PC-9 (cell line): ENCODE measurements around the gene PDIA6. TPM values are rescaled to one million over a fixed set of nuclear protein-coding genes. Genes with fewer than 3 reads are reported as not detected.

Experiments
- BruUV-seq: library from RNA; stranded (reverse); fragments of 400-500 nt; replicated peaks from 2 replicates; lab custom pipeline; 2021; lab: Mats Ljungman, UMichigan
- CTCF ChIA-PET: fragments of 300-600 bp; sonication (Branson Sonifier 250); formaldehyde crosslinking; loops from one replicate; lab custom pipeline; 2022; ENCODE audit warnings: antibody characterized with exemption; lab: Charles Lee
- POLR2A ChIA-PET: fragments of 300-600 bp; sonication (Branson Sonifier 250); formaldehyde crosslinking; loops from one replicate; lab custom pipeline; 2022; ENCODE audit warnings: antibody characterized with exemption; ENCODE audit not compliant: unreplicated experiment; lab: Charles Lee
- DNase-seq, 2 experiments: peaks; one replicate each; pipeline versions ENCODE4 v3.0.0 to v3.0.0-alpha.2; 2015 to 2022; ENCODE audit warnings: mixed read lengths in 1 of 2
- H2AFZ ChIP-seq: fragments of 200-600 bp; sonication (generic); 2 replicates; pipeline ENCODE4 v1.8.1; 2017; ENCODE audit warnings: antibody characterized with exemption
- H3F3A ChIP-seq: fragments of 200-600 bp; sonication (generic); 2 replicates; pipeline ENCODE4 v1.8.1; 2017; ENCODE audit warnings: antibody characterized with exemption, mild to moderate bottlenecking, low read depth; ENCODE audit not compliant: insufficient read depth
- H3K27ac ChIP-seq: fragments of 200-600 bp; sonication (generic); 2 replicates; pipeline ENCODE4 v1.6.1; 2016; ENCODE audit warnings: mixed run types
- H3K27me3 ChIP-seq: fragments of 200-600 bp; sonication (generic); 2 replicates; pipeline ENCODE4 v1.6.1; 2016; ENCODE audit warnings: low read depth, mixed run types; ENCODE audit not compliant: insufficient read depth
- H3K36me3 ChIP-seq: fragments of 200-600 bp; sonication (generic); 2 replicates; pipeline ENCODE4 v1.6.1; 2016; ENCODE audit warnings: low read depth, mixed run types
- H3K4me1 ChIP-seq: fragments of 200-600 bp; sonication (generic); replicated peaks from 2 replicates; pipeline ENCODE4 v1.6.1; 2016; ENCODE audit warnings: mixed run types; ENCODE audit not compliant: insufficient read depth
- H3K4me2 ChIP-seq: fragments of 200-600 bp; sonication (generic); 2 replicates; pipeline ENCODE4 v1.6.1; 2017; ENCODE audit warnings: mixed run types
- H3K4me3 ChIP-seq: fragments of 200-600 bp; sonication (generic); 2 replicates; pipeline ENCODE4 v1.6.1; 2016; ENCODE audit warnings: mixed run types
- H3K79me2 ChIP-seq: fragments of 200-600 bp; sonication (generic); 2 replicates; pipeline ENCODE4 v1.6.1; 2017; ENCODE audit warnings: low read depth, mixed run types
- H3K9me2 ChIP-seq: fragments of 200-600 bp; sonication (generic); 2 replicates; pipeline ENCODE4 v1.8.1; 2017; ENCODE audit warnings: mild to moderate bottlenecking; ENCODE audit not compliant: insufficient read depth
- H3K9me3 ChIP-seq: fragments of 200-600 bp; sonication (generic); 2 replicates; pipeline ENCODE4 v1.8.1; 2016; ENCODE audit warnings: low read depth; ENCODE audit not compliant: insufficient read depth
- H4K20me1 ChIP-seq: fragments of 200-600 bp; sonication (generic); 2 replicates; pipeline ENCODE4 v1.8.1; 2017; ENCODE audit not compliant: insufficient read depth
- EZH2 ChIP-seq: fragments of 200-600 bp; sonication (generic); IDR thresholded peaks from 2 replicates; pipeline ENCODE4 v1.8.0; 2017; ENCODE audit warnings: antibody characterized with exemption, low read depth
- intact Hi-C: fragments of 100-400 bp; cut with micrococcal nuclease; formaldehyde crosslinking; loops from one replicate; pipeline ENCODE4 v1.10.0; 2022; ENCODE audit not compliant: unreplicated experiment
- total RNA-seq: library from RNA; stranded (reverse); gene quantifications from 2 replicates; pipeline ENCODE4 v1.2.3, GENCODE V29; 2021
- TF ChIP-seq, protein P1 (sequence below): fragments of 200-600 bp; sonication (generic); conservative IDR thresholded peaks from 2 replicates; pipeline ENCODE4 v1.6.1; 2017; ENCODE audit warnings: mixed run types, antibody characterized with exemption, mild to moderate bottlenecking, moderate library complexity

The PDIA6 gene
- total RNA-seq, 1 experiment from 2014 or later: 170 TPM

GRCh38 chr2:10763461-10763800 lies 49.2 kb downstream of the PDIA6 start:
- H3K4me3 ChIP-seq: no peak overlapping the region
- H3K9me3 ChIP-seq: no peaks in the 10 kb centered on the region
- H2AFZ ChIP-seq: no peak overlapping the region
- peaks cover 12% of the 10 kb centered on the region for H3K4me1 ChIP-seq
- H3K36me3 ChIP-seq: no peaks in the 10 kb centered on the region
- no peaks in the 10 kb centered on the region for H4K20me1 ChIP-seq
- H3K79me2 ChIP-seq: no peaks in the 10 kb centered on the region
- peaks cover 4% of the 10 kb centered on the region; the same call in 1 of the 2 replicates for H3F3A ChIP-seq
- no peak for DNase-seq
- no peak overlapping the region for H3K4me2 ChIP-seq
- H3K27ac ChIP-seq: no peak overlapping the region
- intact Hi-C loops: no loop called here
- ChIA-PET POLR2A (no interaction called here), CTCF (no interaction called here)
- TF ChIP-seq, protein P1, sequence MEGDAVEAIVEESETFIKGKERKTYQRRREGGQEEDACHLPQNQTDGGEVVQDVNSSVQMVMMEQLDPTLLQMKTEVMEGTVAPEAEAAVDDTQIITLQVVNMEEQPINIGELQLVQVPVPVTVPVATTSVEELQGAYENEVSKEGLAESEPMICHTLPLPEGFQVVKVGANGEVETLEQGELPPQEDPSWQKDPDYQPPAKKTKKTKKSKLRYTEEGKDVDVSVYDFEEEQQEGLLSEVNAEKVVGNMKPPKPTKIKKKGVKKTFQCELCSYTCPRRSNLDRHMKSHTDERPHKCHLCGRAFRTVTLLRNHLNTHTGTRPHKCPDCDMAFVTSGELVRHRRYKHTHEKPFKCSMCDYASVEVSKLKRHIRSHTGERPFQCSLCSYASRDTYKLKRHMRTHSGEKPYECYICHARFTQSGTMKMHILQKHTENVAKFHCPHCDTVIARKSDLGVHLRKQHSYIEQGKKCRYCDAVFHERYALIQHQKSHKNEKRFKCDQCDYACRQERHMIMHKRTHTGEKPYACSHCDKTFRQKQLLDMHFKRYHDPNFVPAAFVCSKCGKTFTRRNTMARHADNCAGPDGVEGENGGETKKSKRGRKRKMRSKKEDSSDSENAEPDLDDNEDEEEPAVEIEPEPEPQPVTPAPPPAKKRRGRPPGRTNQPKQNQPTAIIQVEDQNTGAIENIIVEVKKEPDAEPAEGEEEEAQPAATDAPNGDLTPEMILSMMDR: no peak
- no peak for TF ChIP-seq EZH2
- BruUV-seq: no TSS peak
- no peaks in the 10 kb centered on the region for H3K9me2 ChIP-seq
- no peaks in the 10 kb centered on the region for H3K27me3 ChIP-seq

DNA sequence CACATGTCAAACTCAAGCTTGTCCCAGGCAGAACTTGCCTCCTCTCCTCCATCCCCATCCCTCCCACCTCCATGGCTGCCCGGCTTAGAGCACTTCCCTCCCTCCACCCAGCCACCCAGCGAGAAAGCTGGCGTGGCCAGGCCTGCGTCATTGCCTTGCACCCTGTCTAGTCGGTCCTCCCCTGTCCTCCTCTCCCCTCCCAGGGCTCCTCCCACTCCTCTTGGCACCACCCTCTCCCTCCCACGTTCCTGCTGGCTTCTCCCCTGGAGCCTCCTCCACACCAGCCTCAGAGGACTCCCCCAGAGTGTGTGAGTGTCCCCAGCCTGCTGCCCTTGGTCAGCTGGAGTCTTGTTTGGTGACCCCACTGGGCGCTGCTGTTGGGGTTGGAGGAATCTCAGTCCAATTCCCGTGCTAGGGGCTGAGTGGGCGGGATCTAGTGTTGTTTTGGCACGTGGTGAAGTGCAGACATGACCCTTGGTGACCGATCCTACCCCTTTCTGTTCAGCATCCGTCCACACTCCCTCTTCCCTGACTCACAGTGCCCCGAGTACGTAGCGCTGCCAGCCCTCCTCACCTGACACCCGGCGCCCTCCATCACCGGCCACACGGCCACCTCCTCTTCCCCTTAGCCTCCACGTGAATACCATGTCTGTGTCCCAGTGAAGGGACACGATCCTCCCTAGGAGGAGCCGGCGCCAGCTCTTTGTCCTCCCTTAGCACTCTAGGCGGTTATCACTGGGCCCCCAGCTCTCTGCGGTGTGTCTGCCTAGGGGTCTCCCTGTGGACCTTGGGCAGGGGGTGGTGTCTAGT lies 49.7 kb downstream of the PDIA6 start:
- no peak overlapping the region for H3K27ac ChIP-seq
- H3K9me2 ChIP-seq: no peaks in the 10 kb centered on the region
- peaks cover 12% of the 10 kb centered on the region for H3K4me1 ChIP-seq
- H3K4me2 ChIP-seq: no peak overlapping the region
- no peak for TF ChIP-seq EZH2
- TF ChIP-seq, protein P1: no peak
- H3K27me3 ChIP-seq: no peaks in the 10 kb centered on the region
- no peaks in the 10 kb centered on the region for H3K79me2 ChIP-seq
- intact Hi-C loops: no loop called here
- no peaks in the 10 kb centered on the region for H4K20me1 ChIP-seq
- no peak for DNase-seq
- H3F3A ChIP-seq: peaks cover 4% of the 10 kb centered on the region; the same call in 1 of the 2 replicates
- no peaks in the 10 kb centered on the region for H3K9me3 ChIP-seq
- H3K36me3 ChIP-seq: no peaks in the 10 kb centered on the region
- BruUV-seq: no TSS peak
- ChIA-PET CTCF (no interaction called here), POLR2A (no interaction called here)
- H2AFZ ChIP-seq: no peak overlapping the region
- H3K4me3 ChIP-seq: no peak overlapping the region

- H3K4me2 ChIP-seq: no peak overlapping the region
- POLR2A ChIA-PET: no interaction called here
- peaks cover 4% of the 10 kb centered on the region; the same call in 1 of the 2 replicates for H3F3A ChIP-seq
- no peaks in the 10 kb centered on the region for H3K9me3 ChIP-seq
- no peaks in the 10 kb centered on the region for H3K36me3 ChIP-seq
- no peaks in the 10 kb centered on the region for H3K27me3 ChIP-seq
- no TSS peak for BruUV-seq
- H3K9me2 ChIP-seq: no peaks in the 10 kb centered on the region
- no peak overlapping the region for H3K4me3 ChIP-seq
- H3K4me1 ChIP-seq: peaks cover 12% of the 10 kb centered on the region
- no peak for TF ChIP-seq EZH2
- TF ChIP-seq, protein P1: no peak
- DNase-seq: no peak
- intact Hi-C loops: no loop called here
- CTCF ChIA-PET: interaction anchor here (0.7 kb wide), 1 partner anchor 15 kb away, joined by 8 read pairs; no protein-coding TSS in a partner anchor
- no peak overlapping the region for H3K27ac ChIP-seq
- H2AFZ ChIP-seq: no peak overlapping the region
- no peaks in the 10 kb centered on the region for H3K79me2 ChIP-seq
- no peaks in the 10 kb centered on the region for H4K20me1 ChIP-seq
Observed at GRCh38 chr2:10761591-10761990, 51.0 kb downstream of the PDIA6 start.
